Mesothelial cell of epicardium (in vitro differentiated cells): ENCODE data around the gene IL10. TPM values are rescaled to one million over a fixed set of nuclear protein-coding genes. Genes with fewer than 3 reads are reported as not detected.

Experiments used
- DNase-seq, 2 experiments: peaks; one replicate each; pipeline ENCODE4 v3.0.0; 2021; ENCODE audit warnings: low spot score in 2 of 2; ENCODE audit not compliant: unreplicated experiment in 2 of 2
- H3K27ac Mint-ChIP-seq: 2 replicates; pipeline ENCODE4 v1.8.0; 2021; ENCODE audit warnings: mixed read lengths
- H3K27me3 Mint-ChIP-seq: 2 replicates; pipeline ENCODE4 v1.8.0; 2021; ENCODE audit warnings: low read depth, mixed read lengths
- H3K36me3 Mint-ChIP-seq: 2 replicates; pipeline ENCODE4 v1.8.0; 2021; ENCODE audit warnings: mixed read lengths
- H3K4me1 Mint-ChIP-seq: 2 replicates; pipeline ENCODE4 v1.8.0; 2021; ENCODE audit warnings: mixed read lengths
- H3K4me3 Mint-ChIP-seq: 2 replicates; pipeline ENCODE4 v1.8.0; 2021; ENCODE audit warnings: mild to moderate bottlenecking, moderate library complexity, mixed read lengths
- H3K9me3 Mint-ChIP-seq: 2 replicates; pipeline ENCODE4 v1.8.0; 2021; ENCODE audit warnings: mixed read lengths
- total RNA-seq: library from RNA; stranded (reverse); gene quantifications from 3 replicates; pipeline ENCODE4 v1.2.1, GENCODE V29; 2021
- TF ChIP-seq, protein P1 (sequence below): fragments of 200-600 bp; sonication (generic); IDR thresholded peaks from one replicate; pipeline ENCODE4 v1.5.0; 2021; ENCODE audit warnings: antibody characterized with exemption; ENCODE audit not compliant: unreplicated experiment

Gene IL10
- total RNA-seq, 1 donor from 2014 or later: not detected

DNA sequence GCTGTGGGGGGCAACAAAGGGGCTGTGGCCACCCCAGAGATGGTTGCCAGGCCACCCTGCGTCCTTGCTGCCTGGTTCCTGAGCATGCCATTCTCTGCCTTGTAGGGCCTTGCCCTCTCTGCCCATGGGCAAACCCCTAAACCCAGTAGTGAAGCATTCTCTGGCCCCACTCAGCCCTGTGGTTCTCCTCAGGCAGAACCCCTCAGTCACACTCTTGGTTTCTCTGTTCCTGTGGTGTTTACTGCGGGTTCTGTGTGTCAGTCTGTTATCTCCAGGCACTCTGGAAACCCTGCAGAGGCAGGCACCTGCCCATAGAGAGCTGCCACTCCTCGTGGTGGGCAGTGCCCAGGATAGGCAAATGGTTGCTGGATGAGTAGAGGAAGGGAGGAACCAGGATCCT, 42.8 kb downstream of the IL10 start:
- H3K4me3 Mint-ChIP-seq: no peak overlapping the region

DNA sequence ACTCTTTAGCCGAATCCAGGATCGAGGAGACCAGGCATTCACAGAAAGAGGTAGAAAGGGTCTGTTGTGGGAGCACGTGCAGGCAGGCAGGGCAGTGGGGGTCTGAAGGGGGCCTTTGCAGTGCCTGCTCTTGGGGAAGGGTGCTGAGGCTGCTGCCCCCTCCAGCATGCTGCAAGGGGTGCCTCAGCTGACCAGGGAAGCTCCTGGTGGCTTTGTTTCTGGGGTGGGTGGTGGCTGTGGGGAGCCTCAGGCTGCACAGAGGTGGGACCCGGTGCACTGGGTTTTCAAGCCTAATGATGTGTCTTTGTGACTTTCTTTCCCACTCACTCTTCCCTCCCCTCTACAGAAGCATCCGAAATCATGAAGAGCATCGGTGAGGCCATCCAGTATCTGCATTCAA, 43.2 kb downstream of the IL10 start:
- no peaks in the 10 kb centered on the region for H3K9me3 Mint-ChIP-seq
- no peak for DNase-seq
- peaks cover 15% of the 10 kb centered on the region for H3K36me3 Mint-ChIP-seq
- no peaks in the 10 kb centered on the region for H3K27me3 Mint-ChIP-seq
- H3K4me3 Mint-ChIP-seq: no peak overlapping the region
- TF ChIP-seq, protein P1, sequence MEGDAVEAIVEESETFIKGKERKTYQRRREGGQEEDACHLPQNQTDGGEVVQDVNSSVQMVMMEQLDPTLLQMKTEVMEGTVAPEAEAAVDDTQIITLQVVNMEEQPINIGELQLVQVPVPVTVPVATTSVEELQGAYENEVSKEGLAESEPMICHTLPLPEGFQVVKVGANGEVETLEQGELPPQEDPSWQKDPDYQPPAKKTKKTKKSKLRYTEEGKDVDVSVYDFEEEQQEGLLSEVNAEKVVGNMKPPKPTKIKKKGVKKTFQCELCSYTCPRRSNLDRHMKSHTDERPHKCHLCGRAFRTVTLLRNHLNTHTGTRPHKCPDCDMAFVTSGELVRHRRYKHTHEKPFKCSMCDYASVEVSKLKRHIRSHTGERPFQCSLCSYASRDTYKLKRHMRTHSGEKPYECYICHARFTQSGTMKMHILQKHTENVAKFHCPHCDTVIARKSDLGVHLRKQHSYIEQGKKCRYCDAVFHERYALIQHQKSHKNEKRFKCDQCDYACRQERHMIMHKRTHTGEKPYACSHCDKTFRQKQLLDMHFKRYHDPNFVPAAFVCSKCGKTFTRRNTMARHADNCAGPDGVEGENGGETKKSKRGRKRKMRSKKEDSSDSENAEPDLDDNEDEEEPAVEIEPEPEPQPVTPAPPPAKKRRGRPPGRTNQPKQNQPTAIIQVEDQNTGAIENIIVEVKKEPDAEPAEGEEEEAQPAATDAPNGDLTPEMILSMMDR: no peak
- peaks cover 4% of the 10 kb centered on the region for H3K4me1 Mint-ChIP-seq
- H3K27ac Mint-ChIP-seq: no peak overlapping the region

More for the DNA sequence above, 42.8 kb downstream of the IL10 start:
- Mint-ChIP-seq H3K27me3 (no peaks in the 10 kb centered on the region), H3K27ac (no peak overlapping the region), H3K9me3 (no peaks in the 10 kb centered on the region), H3K4me1 (peaks cover 2% of the 10 kb centered on the region), H3K36me3 (peaks cover 15% of the 10 kb centered on the region)
- TF ChIP-seq, protein P1: no peak
- no peak for DNase-seq

DNA sequence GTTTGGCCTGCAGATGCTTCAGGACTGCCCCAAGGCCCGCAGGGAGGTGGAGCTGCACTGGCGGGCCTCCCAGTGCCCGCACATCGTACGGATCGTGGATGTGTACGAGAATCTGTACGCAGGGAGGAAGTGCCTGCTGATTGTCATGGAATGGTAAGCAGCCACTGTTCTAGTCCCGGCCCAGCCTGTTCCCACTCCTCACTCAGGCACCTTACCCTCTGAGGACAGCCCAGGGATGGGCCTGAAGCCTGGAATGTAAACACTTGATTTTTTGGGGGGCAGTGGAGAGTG, 43.7 kb downstream of the IL10 start:
- Mint-ChIP-seq H3K27me3 (no peaks in the 10 kb centered on the region), H3K27ac (no peak overlapping the region), H3K4me3 (no peak overlapping the region), H3K9me3 (no peaks in the 10 kb centered on the region), H3K4me1 (peaks cover 7% of the 10 kb centered on the region), H3K36me3 (peaks cover 14% of the 10 kb centered on the region)
- TF ChIP-seq, protein P1: no peak
- no peak for DNase-seq

DNA sequence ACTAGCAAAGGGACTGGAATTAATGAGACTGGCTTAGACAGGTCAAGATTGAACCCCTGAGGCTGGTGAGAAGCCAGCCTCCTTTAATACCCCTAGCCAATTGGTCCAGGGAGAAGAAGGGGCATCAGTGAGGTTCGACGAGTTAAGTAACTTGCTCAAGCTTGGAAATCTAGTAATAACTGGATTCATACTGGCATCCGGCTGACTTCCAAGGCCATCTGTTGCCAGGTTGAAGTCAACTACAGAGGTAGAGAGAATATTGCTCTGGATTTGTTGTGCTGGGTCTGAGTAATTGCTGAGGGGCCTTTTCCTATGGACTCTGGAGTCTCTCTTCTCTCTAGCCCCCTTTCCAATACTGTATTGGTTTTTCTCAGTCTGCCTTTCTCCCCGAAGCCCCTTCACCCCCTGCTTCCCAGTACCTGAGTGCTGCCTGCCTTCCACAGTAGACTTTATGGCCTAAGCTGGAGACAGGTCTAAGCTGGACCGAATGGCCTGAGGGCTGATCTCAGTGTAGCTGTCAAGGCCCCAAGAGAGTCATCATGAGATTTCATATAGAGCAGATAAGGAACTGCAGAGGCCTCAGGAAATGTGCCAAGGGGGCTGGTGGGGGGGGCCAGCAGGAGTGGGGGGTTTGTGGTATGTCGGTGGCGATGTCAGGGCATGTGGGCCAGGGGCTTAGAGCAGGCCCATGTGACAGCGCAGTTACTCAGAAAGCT, 44.2 kb downstream of the IL10 start:
- Mint-ChIP-seq H3K36me3 (peaks cover 12% of the 10 kb centered on the region), H3K9me3 (no peaks in the 10 kb centered on the region), H3K27me3 (no peaks in the 10 kb centered on the region), H3K4me3 (no peak overlapping the region), H3K27ac (no peak overlapping the region), H3K4me1 (peaks cover 7% of the 10 kb centered on the region)
- TF ChIP-seq, protein P1: no peak
- no peak for DNase-seq

DNA sequence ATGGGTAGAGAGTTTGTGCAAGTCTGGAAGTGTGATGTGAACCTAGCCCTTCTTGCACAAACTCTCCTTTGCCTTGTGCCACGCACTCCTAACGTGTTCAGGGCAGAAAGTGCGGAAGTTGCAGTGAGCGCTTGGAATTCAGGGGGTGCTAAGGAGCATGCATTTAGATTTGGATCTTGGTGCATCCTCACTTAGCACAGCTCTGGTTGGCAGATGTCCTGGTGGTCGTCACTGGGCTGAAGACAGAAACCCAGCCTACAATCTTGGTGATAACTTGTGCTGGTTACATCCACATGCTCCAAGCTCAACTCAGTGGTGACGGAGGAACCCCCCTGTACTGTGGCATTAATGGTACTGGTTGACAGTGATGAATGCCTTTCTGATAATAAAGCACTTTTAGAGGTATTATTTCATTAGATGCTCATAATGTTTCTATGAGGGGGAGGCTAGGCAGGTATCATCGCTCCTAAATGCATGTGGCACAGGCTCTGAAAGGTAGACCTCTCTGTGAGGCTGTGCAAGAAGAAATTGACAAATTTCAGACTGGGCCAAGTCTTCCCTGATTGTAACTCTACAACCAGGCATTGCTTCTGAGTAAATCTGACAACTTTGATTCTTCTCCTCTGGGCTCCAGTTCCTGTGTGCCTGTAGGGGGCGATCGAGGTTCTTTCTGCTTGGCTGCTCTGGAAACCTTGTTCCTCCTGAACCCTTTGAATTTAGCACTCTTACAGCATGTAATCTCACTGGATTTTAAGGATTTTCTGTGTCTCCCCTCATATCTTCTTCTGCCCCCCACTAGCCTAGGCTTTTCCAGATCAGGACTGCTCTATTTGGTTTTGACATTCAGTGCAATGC, 47.0 kb downstream of the IL10 start:
- TF ChIP-seq, protein P1: no peak
- H3K9me3 Mint-ChIP-seq: no peaks in the 10 kb centered on the region
- no peaks in the 10 kb centered on the region for H3K27me3 Mint-ChIP-seq
- H3K4me1 Mint-ChIP-seq: peaks cover 7% of the 10 kb centered on the region
- H3K36me3 Mint-ChIP-seq: peaks cover 3% of the 10 kb centered on the region
- no peak overlapping the region for H3K4me3 Mint-ChIP-seq
- H3K27ac Mint-ChIP-seq: no peak overlapping the region
- no peak for DNase-seq
